Measurements from ENCODE around the gene TP53. TPM values are rescaled to one million over a fixed set of nuclear protein-coding genes. Genes with fewer than 3 reads are reported as not detected.

The TP53 gene
- total and polyA plus RNA-seq, 4 donors, result 22.3 to 57.0 (median 27.5) TPM

GRCh38 chr17:7631398-7632380, 55.6 kb downstream of the TP53 start:
- H3K4me1 ChIP-seq (ENCODE audit: control insufficient read depth in 5 of 5, insufficient read depth in 5 of 5, low read length in 5 of 5), result peaks cover 0 to 17% (median 0%) of the 10 kb centered on the region in 5 donors
- no peaks in the 10 kb centered on the region for H3K27me3 ChIP-seq (ENCODE audit: control insufficient read depth in 3 of 3, insufficient read depth in 3 of 3, low read length in 2 of 3)
- H3K4me3 ChIP-seq, result no peak overlapping the region
- no peak overlapping the region for H3K9ac ChIP-seq (ENCODE audit: insufficient read depth in 1 of 2, low read length in 2 of 2)
- WGBS, 2 donors, result 69 to 77% methylated on average over 11 of the region's 11 CpGs
- no peak overlapping the region for H3K27ac ChIP-seq (ENCODE audit: low read depth in 1 of 2, low read length in 1 of 2)
- TF ChIP-seq CTCF (IDR thresholded peaks at IDR 0.05; ENCODE audit: control extremely low read depth, extremely low read depth), result no peak
- DNase-seq (no peak), ATAC-seq (ENCODE audit: insufficient read depth, low FRiP score) (no peak)
- no peaks in the 10 kb centered on the region for H3K36me3 ChIP-seq (ENCODE audit: control insufficient read depth in 4 of 4, insufficient read depth in 4 of 4, low read length in 4 of 4)
- H3K9me3 ChIP-seq (ENCODE audit: control insufficient read depth in 4 of 4, insufficient read depth in 3 of 4, low read length in 3 of 4), result no peaks in the 10 kb centered on the region

- WGBS, 2 donors, result 77 to 84% methylated on average over 13 of the region's 13 CpGs
- ATAC-seq (ENCODE audit: insufficient read depth, low FRiP score) (no peak), DNase-seq (no peak)
- Histone ChIP-seq H3K27me3 (ENCODE audit: control insufficient read depth in 3 of 3, insufficient read depth in 3 of 3, low read length in 2 of 3) (no peaks in the 10 kb centered on the region), H3K9ac (ENCODE audit: insufficient read depth in 1 of 2, low read length in 2 of 2) (no peak within 1 kb of the TSS), H3K4me3 (no peak within 1 kb of the TSS), H3K9me3 (ENCODE audit: control insufficient read depth in 4 of 4, insufficient read depth in 3 of 4, low read length in 3 of 4) (no peaks in the 10 kb centered on the region), H3K27ac (ENCODE audit: low read depth in 1 of 2, low read length in 1 of 2) (no peak within 1 kb of the TSS), H3K4me1 (ENCODE audit: control insufficient read depth in 5 of 5, insufficient read depth in 5 of 5, low read length in 5 of 5) (peaks cover 0 to 23% (median 0%) of the 10 kb centered on the region in 5 donors), H3K36me3 (ENCODE audit: control insufficient read depth in 4 of 4, insufficient read depth in 4 of 4, low read length in 4 of 4) (peaks cover 0 to 4% (median 2%) of the 10 kb centered on the region in 4 donors)
- TF ChIP-seq CTCF (IDR thresholded peaks at IDR 0.05; ENCODE audit: control extremely low read depth, extremely low read depth), result no peak
Observed at GRCh38 chr17:7629939-7630571, 57.2 kb downstream of the TP53 start, which contains the start of gene SHBG. Gene SHBG, plus strand, starts transcription at chr17:7630135. Its CDS starts 38 bp downstream, at chr17:7630173.

- WGBS, 2 donors, result 0 to 1% methylated on average over 54 of the region's 54 CpGs
- peak; percentile 96 for ATAC-seq (ENCODE audit: insufficient read depth, low FRiP score)
- DNase-seq, result peak; percentile 98
- peaks cover 0 to 4% (median 2%) of the 10 kb centered on the region in 4 donors for H3K36me3 ChIP-seq (ENCODE audit: control insufficient read depth in 4 of 4, insufficient read depth in 4 of 4, low read length in 4 of 4)
- H3K27ac ChIP-seq (ENCODE audit: low read depth in 1 of 2, low read length in 1 of 2), result peak within 1 kb of the TSS; percentile 93 to 95
- peak within 1 kb of the TSS; percentile 60 for H3K4me3 ChIP-seq
- peak within 1 kb of the TSS; percentile 88 to 96 for H3K9ac ChIP-seq (ENCODE audit: insufficient read depth in 1 of 2, low read length in 2 of 2)
- TF ChIP-seq CTCF (IDR thresholded peaks at IDR 0.05; ENCODE audit: control extremely low read depth, extremely low read depth), result no peak
- H3K9me3 ChIP-seq (ENCODE audit: control insufficient read depth in 4 of 4, insufficient read depth in 3 of 4, low read length in 3 of 4), result no peaks in the 10 kb centered on the region
- H3K27me3 ChIP-seq (ENCODE audit: control insufficient read depth in 3 of 3, insufficient read depth in 3 of 3, low read length in 2 of 3), result no peaks in the 10 kb centered on the region
- H3K4me1 ChIP-seq (ENCODE audit: control insufficient read depth in 5 of 5, insufficient read depth in 5 of 5, low read length in 5 of 5), result peaks cover 0 to 23% (median 0%) of the 10 kb centered on the region in 5 donors
Observed at GRCh38 chr17:7627250-7628121, 59.8 kb downstream of the TP53 start, which contains the start of gene SAT2. Gene SAT2, minus strand, starts transcription at chr17:7627821. Its CDS starts 186 bp downstream, at chr17:7627635.

All from lung (tissue), 12 donors.